ENCODE measurements around the gene ARMC8.

DNA sequence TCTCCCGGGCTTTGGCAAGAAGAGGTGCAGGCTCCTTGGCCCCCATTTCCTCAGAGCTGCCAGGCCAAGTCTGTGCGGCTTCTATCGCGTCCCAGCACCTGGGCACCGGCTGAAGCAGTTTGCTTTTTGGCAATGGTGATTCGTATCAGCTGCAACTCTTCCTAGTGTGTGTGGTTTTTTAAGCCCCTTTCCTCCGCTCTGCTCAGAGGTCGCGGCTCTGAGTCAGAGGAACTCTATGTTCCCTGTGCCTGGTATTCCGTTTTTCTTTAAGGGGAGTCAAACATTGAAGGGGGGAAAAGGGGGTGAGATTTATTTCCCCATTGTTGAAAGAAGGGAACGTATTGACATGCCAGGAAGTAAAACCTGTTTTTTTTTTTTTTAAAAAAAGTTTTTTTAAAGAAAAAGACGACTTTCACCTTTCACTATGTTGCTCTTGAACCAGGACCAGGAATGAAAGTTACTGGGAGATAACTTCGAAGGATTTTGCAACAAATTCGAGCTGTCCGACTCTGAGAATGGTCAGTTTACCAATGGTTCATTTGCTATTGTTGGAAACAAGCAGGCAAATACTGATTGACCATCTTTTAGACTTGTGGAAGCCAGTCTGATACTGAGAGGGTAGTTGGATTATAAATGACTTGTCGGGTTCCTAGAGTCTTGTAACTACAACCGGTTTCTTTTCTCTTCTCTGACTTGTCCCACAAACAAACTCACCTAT, 1.1 kb downstream of the ARMC8 start:
- peak in 1 of 2 donors; percentile 29 for TF ChIP-seq POLR2A (IDR thresholded peaks at IDR 0.05)
- TF ChIP-seq, protein P1, sequence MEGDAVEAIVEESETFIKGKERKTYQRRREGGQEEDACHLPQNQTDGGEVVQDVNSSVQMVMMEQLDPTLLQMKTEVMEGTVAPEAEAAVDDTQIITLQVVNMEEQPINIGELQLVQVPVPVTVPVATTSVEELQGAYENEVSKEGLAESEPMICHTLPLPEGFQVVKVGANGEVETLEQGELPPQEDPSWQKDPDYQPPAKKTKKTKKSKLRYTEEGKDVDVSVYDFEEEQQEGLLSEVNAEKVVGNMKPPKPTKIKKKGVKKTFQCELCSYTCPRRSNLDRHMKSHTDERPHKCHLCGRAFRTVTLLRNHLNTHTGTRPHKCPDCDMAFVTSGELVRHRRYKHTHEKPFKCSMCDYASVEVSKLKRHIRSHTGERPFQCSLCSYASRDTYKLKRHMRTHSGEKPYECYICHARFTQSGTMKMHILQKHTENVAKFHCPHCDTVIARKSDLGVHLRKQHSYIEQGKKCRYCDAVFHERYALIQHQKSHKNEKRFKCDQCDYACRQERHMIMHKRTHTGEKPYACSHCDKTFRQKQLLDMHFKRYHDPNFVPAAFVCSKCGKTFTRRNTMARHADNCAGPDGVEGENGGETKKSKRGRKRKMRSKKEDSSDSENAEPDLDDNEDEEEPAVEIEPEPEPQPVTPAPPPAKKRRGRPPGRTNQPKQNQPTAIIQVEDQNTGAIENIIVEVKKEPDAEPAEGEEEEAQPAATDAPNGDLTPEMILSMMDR (IDR thresholded peaks at IDR 0.05): no peak
- peak; percentile 35 to 85 (median 75) for TF ChIP-seq POLR2AphosphoS5 (IDR thresholded peaks at IDR 0.05)
